GM12874 (cell line): ENCODE measurements around the gene ADGRG2.

Experiments
- TF ChIP-seq, protein P1 (sequence below): IDR thresholded peaks from 2 replicates; pipeline ENCODE4 v1.5.1; 2011; ENCODE audit warnings: low read depth, mild to moderate bottlenecking, control low read depth, low read length, moderate library complexity; ENCODE audit not compliant: insufficient read depth

Gene ADGRG2

DNA sequence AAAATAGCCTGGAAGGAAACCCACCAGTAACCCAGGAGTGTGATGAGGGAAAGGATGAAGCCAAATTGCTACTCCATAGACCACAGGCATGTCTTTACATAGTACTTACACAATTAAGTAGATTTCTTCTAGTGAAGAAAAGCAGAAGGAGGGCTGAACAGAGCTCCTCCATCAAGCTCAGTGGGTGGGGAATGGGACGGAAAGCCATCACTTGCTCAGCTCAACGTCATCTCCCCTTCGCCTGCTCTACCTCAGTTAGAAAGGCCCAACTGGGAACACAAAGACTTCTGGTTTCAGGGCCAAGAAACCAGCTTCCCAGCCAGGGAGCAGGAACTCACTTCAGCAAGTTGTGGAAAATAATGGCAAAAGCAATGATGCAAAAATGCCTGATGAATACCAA is 36.6 kb downstream of the ADGRG2 start:
- TF ChIP-seq, protein P1, sequence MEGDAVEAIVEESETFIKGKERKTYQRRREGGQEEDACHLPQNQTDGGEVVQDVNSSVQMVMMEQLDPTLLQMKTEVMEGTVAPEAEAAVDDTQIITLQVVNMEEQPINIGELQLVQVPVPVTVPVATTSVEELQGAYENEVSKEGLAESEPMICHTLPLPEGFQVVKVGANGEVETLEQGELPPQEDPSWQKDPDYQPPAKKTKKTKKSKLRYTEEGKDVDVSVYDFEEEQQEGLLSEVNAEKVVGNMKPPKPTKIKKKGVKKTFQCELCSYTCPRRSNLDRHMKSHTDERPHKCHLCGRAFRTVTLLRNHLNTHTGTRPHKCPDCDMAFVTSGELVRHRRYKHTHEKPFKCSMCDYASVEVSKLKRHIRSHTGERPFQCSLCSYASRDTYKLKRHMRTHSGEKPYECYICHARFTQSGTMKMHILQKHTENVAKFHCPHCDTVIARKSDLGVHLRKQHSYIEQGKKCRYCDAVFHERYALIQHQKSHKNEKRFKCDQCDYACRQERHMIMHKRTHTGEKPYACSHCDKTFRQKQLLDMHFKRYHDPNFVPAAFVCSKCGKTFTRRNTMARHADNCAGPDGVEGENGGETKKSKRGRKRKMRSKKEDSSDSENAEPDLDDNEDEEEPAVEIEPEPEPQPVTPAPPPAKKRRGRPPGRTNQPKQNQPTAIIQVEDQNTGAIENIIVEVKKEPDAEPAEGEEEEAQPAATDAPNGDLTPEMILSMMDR: no peak

DNA sequence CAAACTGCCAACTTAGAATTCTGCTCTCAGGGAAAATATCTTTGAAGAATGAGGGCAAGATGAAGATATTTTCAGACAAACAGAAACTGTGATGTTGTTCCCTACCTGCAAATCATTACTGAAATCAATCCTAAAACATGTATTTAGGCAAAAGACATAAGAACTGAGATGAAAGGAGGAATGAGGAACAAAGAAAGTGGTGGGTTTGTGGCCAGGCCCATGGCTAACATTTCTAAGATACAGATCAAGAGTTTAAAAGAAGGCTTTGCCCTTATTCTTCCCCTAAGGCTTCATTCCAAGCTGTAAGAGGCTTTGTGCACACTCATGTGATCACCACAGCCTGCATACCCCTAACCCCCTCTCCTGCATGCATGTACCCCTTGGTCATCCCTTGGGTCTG is 46.5 kb downstream of the ADGRG2 start:
- TF ChIP-seq, protein P1: no peak

DNA sequence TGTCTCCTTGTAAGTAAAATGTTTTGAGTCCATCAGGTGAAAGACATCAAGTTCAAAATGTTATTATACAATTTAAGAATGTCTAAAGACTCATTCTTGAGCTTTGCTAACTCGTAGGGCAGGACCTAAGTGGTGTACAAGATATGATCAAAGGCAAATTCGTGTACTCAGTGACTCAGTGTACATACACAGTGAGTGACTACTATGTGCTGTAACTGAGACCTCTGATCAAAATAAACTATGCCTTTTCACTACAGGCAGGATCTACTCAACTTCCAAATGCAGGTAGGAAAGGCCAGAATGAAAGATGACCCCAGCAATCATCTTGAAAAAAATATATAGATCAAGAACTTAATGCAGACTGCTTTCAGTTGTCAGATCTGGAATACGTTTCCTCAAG is 49.9 kb downstream of the ADGRG2 start:
- TF ChIP-seq, protein P1: no peak

DNA sequence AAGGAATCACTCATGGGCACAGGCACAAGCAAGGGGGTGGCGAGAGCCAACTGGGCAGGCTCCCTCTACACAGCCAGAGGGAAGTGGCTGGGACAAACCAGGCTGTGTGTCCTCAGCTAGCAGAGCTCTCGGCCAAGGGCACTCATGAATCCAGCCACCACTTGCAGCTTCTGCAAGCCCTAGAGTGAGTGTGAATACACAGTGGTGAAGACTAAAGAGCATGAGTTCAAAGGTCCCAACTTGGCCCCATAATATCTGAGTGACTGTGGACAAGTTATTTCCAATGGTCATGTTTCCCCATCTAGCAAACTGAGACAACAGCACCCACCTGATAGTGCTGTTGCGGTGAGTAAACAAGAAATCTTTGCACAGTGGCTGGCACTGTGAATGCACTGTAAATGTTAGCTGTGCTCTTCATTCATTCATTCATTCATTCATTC is 51.7 kb downstream of the ADGRG2 start:
- TF ChIP-seq, protein P1: no peak

DNA sequence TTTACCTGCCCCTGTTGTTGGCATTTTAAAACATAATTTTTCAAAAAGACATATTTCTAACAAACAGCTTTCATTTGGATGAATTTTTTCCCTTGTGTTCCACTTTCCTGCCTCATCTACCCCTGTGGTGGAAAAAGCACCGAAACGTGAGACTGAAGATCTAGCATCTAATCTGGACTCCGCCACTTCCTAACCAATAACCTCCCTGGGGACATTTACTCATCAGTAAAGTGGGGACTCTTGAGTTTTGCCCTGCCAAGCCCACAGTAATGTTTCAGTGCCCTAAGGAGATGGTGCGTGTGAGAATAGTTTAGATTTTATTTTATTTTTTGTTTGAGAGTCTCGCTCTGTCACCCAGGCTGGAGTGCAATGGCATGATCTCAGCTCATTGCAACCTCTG is 56.7 kb downstream of the ADGRG2 start:
- TF ChIP-seq, protein P1: no peak

DNA sequence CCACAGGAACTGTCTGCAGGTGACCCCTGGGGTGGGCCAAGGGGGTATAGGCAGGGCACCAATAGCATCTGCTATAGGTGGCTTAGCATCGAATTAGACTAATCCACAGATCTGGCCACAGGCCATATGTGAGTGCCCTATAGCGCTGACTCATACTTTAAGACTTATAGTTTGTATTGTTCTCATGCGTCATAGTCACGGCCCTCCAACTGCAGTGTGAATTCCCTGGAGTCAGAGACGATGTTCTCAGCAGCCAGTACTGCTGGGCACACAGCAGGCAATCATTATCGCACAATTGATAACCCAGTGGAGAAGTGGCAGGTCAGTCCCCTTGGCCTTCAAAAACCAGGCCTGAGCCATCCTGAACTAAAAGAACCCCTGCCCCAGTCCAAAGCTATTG is 58.1 kb downstream of the ADGRG2 start:
- TF ChIP-seq, protein P1: no peak

DNA sequence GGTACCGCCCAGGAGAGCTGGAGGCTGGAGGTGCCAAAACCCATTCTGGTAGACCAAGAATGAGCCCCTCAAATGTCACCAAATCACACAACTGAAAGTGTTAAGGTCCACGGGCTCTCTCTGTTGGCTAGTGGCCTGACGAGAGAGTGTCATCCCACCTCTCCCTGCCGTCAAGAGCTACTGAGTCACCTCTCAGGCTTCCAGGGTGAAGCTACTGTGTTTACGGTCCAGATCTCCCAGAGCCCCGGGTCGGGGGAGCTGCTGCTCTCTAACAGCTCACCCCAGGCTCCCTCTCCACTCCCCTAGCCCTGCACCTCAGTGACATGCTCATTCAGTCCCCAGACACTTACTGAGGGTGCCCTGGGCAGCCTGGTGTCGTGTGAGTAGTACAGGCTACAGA is 59.2 kb downstream of the ADGRG2 start:
- TF ChIP-seq, protein P1: no peak

DNA sequence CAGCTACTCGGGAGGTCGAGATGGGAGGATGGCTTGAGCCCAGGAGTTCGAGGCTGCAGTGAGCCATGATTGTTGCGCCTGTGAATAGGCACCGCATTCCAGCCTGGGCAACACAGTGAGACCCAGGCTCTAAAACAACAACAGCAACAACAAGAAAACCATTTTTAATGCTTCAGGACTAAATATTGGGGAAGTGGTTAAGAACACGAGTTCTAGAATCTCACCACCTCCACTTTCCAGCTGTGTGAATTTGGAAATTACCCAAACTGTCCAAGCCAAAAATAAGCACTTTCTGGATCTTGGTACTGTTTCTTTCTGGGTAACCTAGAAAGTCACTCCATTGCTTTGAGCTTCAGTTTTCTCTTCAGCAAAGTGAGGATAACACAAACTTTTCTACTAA is 63.2 kb downstream of the ADGRG2 start:
- TF ChIP-seq, protein P1: no peak
